HL-60 (cell line): ENCODE measurements around the gene APBA2.

Experiments used
- GABPA ChIP-seq: IDR thresholded peaks from 2 replicates; pipeline ENCODE4 v1.6.1; 2012; ENCODE audit warnings: low read depth
- POLR2AphosphoS5 ChIP-seq: IDR thresholded peaks from 2 replicates; pipeline ENCODE4 v1.6.1; 2012; ENCODE audit warnings: low read depth
- SPI1 ChIP-seq: IDR thresholded peaks from 2 replicates; pipeline ENCODE4 v1.6.1; 2012; ENCODE audit warnings: low read depth, mild to moderate bottlenecking, borderline replicate concordance
- TF ChIP-seq, protein P1 (sequence below): IDR thresholded peaks from one replicate; pipeline ENCODE4 v1.5.1; 2011; ENCODE audit warnings: low read length, control low read depth, inconsistent platforms; ENCODE audit not compliant: insufficient read depth

GRCh38 chr15:29123171-29123570, 237.4 kb downstream of the APBA2 start:
- TF ChIP-seq, protein P1, sequence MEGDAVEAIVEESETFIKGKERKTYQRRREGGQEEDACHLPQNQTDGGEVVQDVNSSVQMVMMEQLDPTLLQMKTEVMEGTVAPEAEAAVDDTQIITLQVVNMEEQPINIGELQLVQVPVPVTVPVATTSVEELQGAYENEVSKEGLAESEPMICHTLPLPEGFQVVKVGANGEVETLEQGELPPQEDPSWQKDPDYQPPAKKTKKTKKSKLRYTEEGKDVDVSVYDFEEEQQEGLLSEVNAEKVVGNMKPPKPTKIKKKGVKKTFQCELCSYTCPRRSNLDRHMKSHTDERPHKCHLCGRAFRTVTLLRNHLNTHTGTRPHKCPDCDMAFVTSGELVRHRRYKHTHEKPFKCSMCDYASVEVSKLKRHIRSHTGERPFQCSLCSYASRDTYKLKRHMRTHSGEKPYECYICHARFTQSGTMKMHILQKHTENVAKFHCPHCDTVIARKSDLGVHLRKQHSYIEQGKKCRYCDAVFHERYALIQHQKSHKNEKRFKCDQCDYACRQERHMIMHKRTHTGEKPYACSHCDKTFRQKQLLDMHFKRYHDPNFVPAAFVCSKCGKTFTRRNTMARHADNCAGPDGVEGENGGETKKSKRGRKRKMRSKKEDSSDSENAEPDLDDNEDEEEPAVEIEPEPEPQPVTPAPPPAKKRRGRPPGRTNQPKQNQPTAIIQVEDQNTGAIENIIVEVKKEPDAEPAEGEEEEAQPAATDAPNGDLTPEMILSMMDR: no peak
- no peak for TF ChIP-seq POLR2AphosphoS5
- TF ChIP-seq SPI1: no peak
- TF ChIP-seq GABPA: no peak
